B cell (primary cell): Measurements from ENCODE around the gene STT3B. TPM values are rescaled to one million over a fixed set of nuclear protein-coding genes. Genes with fewer than 3 reads are reported as not detected.

Source experiments
- ATAC-seq: fragments of 200-7000 bp; cut with Tn5 transposase; one replicate; pipeline ENCODE4 v1.10.0; 2021; ENCODE audit warnings: low read depth, mild to moderate bottlenecking, moderate number of reproducible peaks, moderate library complexity
- CTCF ChIA-PET: fragments of 350-600 bp; sonication (Branson Sonifier 250); formaldehyde crosslinking; loops from one replicate; lab custom pipeline; 2021; ENCODE audit warnings: antibody characterized with exemption, inconsistent platforms; lab: Charles Lee
- POLR2A ChIA-PET: fragments of 350-600 bp; sonication (Branson Sonifier 250); formaldehyde crosslinking; loops from one replicate; lab custom pipeline; 2021; ENCODE audit warnings: antibody characterized with exemption; lab: Charles Lee
- DNase-seq: peaks from one replicate; pipeline ENCODE4 v3.0.0; 2013
- H2AFZ ChIP-seq: 2 replicates; pipeline ENCODE4 v1.6.1; 2012; ENCODE audit warnings: mild to moderate bottlenecking, low read depth, low read length; ENCODE audit not compliant: insufficient read depth, poor library complexity, severe bottlenecking
- H3K27ac ChIP-seq, 2 donors: 1 replicate in 1 of 2; 2 replicates in 1 of 2; pipeline ENCODE4 v1.5.1; 2012 to 2013; ENCODE audit warnings: low read length in 2 of 2, mild to moderate bottlenecking in 2 of 2, moderate library complexity in 1 of 2
- H3K27me3 ChIP-seq, 4 experiments: fragments of 200-600 bp in 1 of 4; sonication (generic) in 1 of 4; replicated peaks in 1 of 4; 1 replicate in 2 of 4; 2 replicates in 2 of 4; pipeline versions ENCODE4 v1.6.1 to v1.7.0; 2013 to 2016; ENCODE audit warnings: low read length in 3 of 4, mild to moderate bottlenecking in 2 of 4, mixed read lengths in 1 of 4, moderate library complexity in 1 of 4; ENCODE audit not compliant: insufficient read depth in 4 of 4, control insufficient read depth in 3 of 4; ENCODE audit errors: control extremely low read depth in 1 of 4
- H3K36me3 ChIP-seq, 2 experiments: replicated peaks in 1 of 2; 1 replicate in 1 of 2; 2 replicates in 1 of 2; pipeline versions ENCODE4 v1.6.1 to v1.7.1; 2013; ENCODE audit warnings: low read length in 1 of 2; ENCODE audit not compliant: insufficient read depth in 2 of 2, control insufficient read depth in 1 of 2; ENCODE audit errors: control extremely low read depth in 1 of 2, extremely low read depth in 1 of 2
- H3K4me1 ChIP-seq, 2 donors: fragments of 200-600 bp in 1 of 2; sonication (generic) in 1 of 2; 1 replicate in 1 of 2; 2 replicates in 1 of 2; pipeline versions ENCODE4 v1.5.1 to v1.6.1; 2013 to 2017; ENCODE audit warnings: low read length in 2 of 2; ENCODE audit not compliant: control insufficient read depth in 2 of 2, insufficient read depth in 2 of 2
- H3K4me2 ChIP-seq: replicated peaks from 2 replicates; pipeline ENCODE3; 2012; ENCODE audit warnings: mild to moderate bottlenecking, low read depth, low read length; ENCODE audit not compliant: poor library complexity, severe bottlenecking
- H3K4me3 ChIP-seq, 5 experiments: fragments of 200-600 bp in 1 of 5; sonication (generic) in 1 of 5; 1 replicate in 3 of 5; 2 replicates in 2 of 5; pipeline versions ENCODE4 v1.5.1 to v1.7.0; 2011 to 2016; ENCODE audit warnings: low read length in 4 of 5, mild to moderate bottlenecking in 4 of 5, low read depth in 2 of 5, control low read depth in 1 of 5, moderate library complexity in 1 of 5; ENCODE audit not compliant: insufficient read depth in 1 of 5; ENCODE audit errors: control extremely low read depth in 1 of 5, extremely low read depth in 1 of 5
- H3K79me2 ChIP-seq: fragments of 200-600 bp; sonication (generic); one replicate; pipeline ENCODE4 v1.6.0; 2016; ENCODE audit warnings: low read length; ENCODE audit not compliant: control insufficient read depth, insufficient read depth
- H3K9ac ChIP-seq: fragments of 200-600 bp; sonication (generic); 2 replicates; pipeline ENCODE4 v1.6.1; 2017; ENCODE audit warnings: mild to moderate bottlenecking, low read length, moderate library complexity
- H3K9me3 ChIP-seq, 3 donors: one replicate each; pipeline versions ENCODE4 v1.6.1 to v1.7.1; 2013; ENCODE audit warnings: low read length in 2 of 3; ENCODE audit not compliant: control insufficient read depth in 2 of 3, insufficient read depth in 1 of 3; ENCODE audit errors: control extremely low read depth in 1 of 3
- H4K20me1 ChIP-seq: 2 replicates; pipeline ENCODE4 v1.6.0; 2012; ENCODE audit warnings: mild to moderate bottlenecking, low read length; ENCODE audit not compliant: insufficient read depth, control insufficient read depth, poor library complexity, severe bottlenecking
- H3K27ac Mint-ChIP-seq: one replicate; pipeline ENCODE4 v1.8.0; 2021; ENCODE audit warnings: mixed read lengths
- H3K27me3 Mint-ChIP-seq: one replicate; pipeline ENCODE4 v1.8.0; 2021; ENCODE audit warnings: mixed read lengths
- H3K4me1 Mint-ChIP-seq: one replicate; pipeline ENCODE4 v1.8.0; 2021; ENCODE audit warnings: mixed read lengths
- H3K4me3 Mint-ChIP-seq: one replicate; pipeline ENCODE4 v1.8.0; 2021; ENCODE audit warnings: mixed read lengths
- H3K9me3 Mint-ChIP-seq: one replicate; pipeline ENCODE4 v1.8.0; 2022; ENCODE audit warnings: mixed read lengths; ENCODE audit not compliant: insufficient read depth
- CTCF ChIP-seq: fragments of 200-600 bp; IDR thresholded peaks from one replicate; pipeline ENCODE4 v1.8.0; 2022; ENCODE audit warnings: antibody characterized with exemption, mild to moderate bottlenecking
- EZH2 ChIP-seq: IDR thresholded peaks from 2 replicates; pipeline ENCODE4 v1.6.1; 2012; ENCODE audit warnings: borderline replicate concordance, low read depth, mild to moderate bottlenecking, moderate library complexity, low read length; ENCODE audit not compliant: insufficient read depth, poor library complexity, severe bottlenecking
- WGBS: methylation state at CpG from one replicate; pipeline ENCODE4 v1.1.5; 2013; ENCODE audit warnings: missing lambda C conversion rate; ENCODE audit not compliant: insufficient coverage; 5-methylcytosine and 5-hydroxymethylcytosine counted together
- intact Hi-C: fragments of 100-400 bp; cut with micrococcal nuclease; formaldehyde crosslinking; loops from one replicate; pipeline ENCODE4 v1.10.0; 2022
- polyA plus RNA-seq: library from polyadenylated mRNA; depleted of rRNA; stranded (reverse); fragments of >200 nt; gene quantifications from 2 replicates; pipeline ENCODE4 v1.2.3, GENCODE V29; 2012
- total RNA-seq, 2 donors: library from RNA; stranded (reverse); fragments of 120-200 nt in 1 of 2; gene quantifications; 1 replicate in 1 of 2; 2 replicates in 1 of 2; pipeline versions ENCODE4 v1.2.3 to v1.2.4, GENCODE V29; 2013 to 2022

Gene STT3B
- total and polyA plus RNA-seq, 2 donors (not counting 1 experiment from before 2014, with no cell fraction given): 35.4 to 79.2 TPM

DNA sequence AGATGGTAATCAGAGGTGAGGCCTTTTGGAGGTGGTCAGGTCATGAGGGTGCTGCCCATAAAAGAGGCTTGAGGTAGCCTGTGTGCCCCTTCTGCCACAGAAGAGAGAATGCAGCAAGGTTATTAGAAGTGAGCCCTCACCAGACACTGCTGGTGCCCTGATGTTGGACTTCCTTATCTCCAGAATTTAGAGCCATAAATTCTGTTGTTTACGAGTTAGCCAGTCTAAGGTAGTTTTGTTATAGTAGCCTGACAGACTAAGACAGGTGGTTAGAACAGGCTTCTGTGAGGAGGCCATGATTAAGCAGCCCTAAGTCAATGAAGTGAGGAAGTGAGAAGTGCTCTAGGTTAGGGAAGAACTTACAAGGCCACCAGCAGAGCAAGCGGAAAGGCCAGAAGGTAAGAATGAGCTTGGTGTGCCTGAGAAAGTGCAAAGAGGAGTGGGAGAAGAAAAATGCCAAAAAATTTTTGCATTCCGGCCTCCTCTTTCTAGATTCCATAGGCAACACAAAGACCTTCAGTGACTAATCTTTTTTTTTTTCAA is 44.2 kb upstream of the STT3B start:
- no peaks in the 10 kb centered on the region for H3K79me2 ChIP-seq
- no peaks in the 10 kb centered on the region for H4K20me1 ChIP-seq
- TF ChIP-seq EZH2 (no peak), CTCF (no peak)
- intact Hi-C loops: no loop called here
- ATAC-seq (no peak), DNase-seq (no peak)
- H3K4me3 ChIP-seq: no peak overlapping the region
- H3K4me2 ChIP-seq: no peak overlapping the region
- H3K27me3 ChIP-seq: no peaks in the 10 kb centered on the region
- peaks cover 0 to 1% of the 10 kb centered on the region in 2 experiments for H3K36me3 ChIP-seq
- H3K9me3 Mint-ChIP-seq: peaks cover 4% of the 10 kb centered on the region
- H3K4me1 Mint-ChIP-seq: no peaks in the 10 kb centered on the region
- WGBS: 100% methylated on average over 2 of the region's 3 CpGs
- H3K27ac Mint-ChIP-seq: no peak overlapping the region
- H3K4me3 Mint-ChIP-seq: no peak overlapping the region
- H3K27ac ChIP-seq: no peak overlapping the region
- ChIA-PET POLR2A (no interaction called here), CTCF (no interaction called here)
- no peak overlapping the region for H2AFZ ChIP-seq
- no peaks in the 10 kb centered on the region for H3K27me3 Mint-ChIP-seq
- no peaks in the 10 kb centered on the region for H3K4me1 ChIP-seq
- no peak overlapping the region for H3K9ac ChIP-seq
- peaks cover 7 to 15% (median 8%) of the 10 kb centered on the region in 3 donors for H3K9me3 ChIP-seq

- Histone ChIP-seq H3K9me3 (peaks cover 7 to 15% (median 8%) of the 10 kb centered on the region in 3 donors), H2AFZ (no peak overlapping the region), H3K79me2 (no peaks in the 10 kb centered on the region), H3K4me3 (no peak overlapping the region), H4K20me1 (no peaks in the 10 kb centered on the region), H3K4me1 (no peaks in the 10 kb centered on the region), H3K4me2 (no peak overlapping the region), H3K27me3 (no peaks in the 10 kb centered on the region), H3K27ac (no peak overlapping the region), H3K9ac (no peak overlapping the region), H3K36me3 (peaks cover 0 to 1% of the 10 kb centered on the region in 2 experiments)
- TF ChIP-seq CTCF (no peak), EZH2 (no peak)
- Mint-ChIP-seq H3K27me3 (no peaks in the 10 kb centered on the region), H3K4me1 (no peaks in the 10 kb centered on the region), H3K27ac (no peak overlapping the region), H3K9me3 (peaks cover 4% of the 10 kb centered on the region), H3K4me3 (no peak overlapping the region)
- 90% methylated on average over 1 of the region's 1 CpG for WGBS
- ChIA-PET POLR2A (no interaction called here), CTCF (no interaction called here)
- no peak for ATAC-seq
- no peak for DNase-seq
- intact Hi-C loops: no loop called here
These were observed 42.2 kb upstream of the STT3B start for GRCh38 chr3:31490502-31490901.
